Liver (tissue), 3 donors: ENCODE measurements around the gene NFE2L2.

Experiments used
- ATF3 ChIP-seq: IDR thresholded peaks from 2 replicates; pipeline ENCODE4 v1.6.1; 2016; ENCODE audit warnings: antibody characterized with exemption
- EGR1 ChIP-seq, 2 donors: IDR thresholded peaks; 2 replicates each; pipeline ENCODE4 v1.6.1; 2016 to 2018; ENCODE audit warnings: antibody characterized with exemption in 2 of 2, low read depth in 2 of 2
- FOXA1 ChIP-seq: IDR thresholded peaks from 2 replicates; pipeline ENCODE4 v1.6.1; 2016; ENCODE audit warnings: antibody characterized with exemption
- RAD21 ChIP-seq, 2 donors: IDR thresholded peaks; 2 replicates each; pipeline ENCODE4 v1.6.1; 2016; ENCODE audit warnings: antibody characterized with exemption in 2 of 2, mild to moderate bottlenecking in 2 of 2
- YY1 ChIP-seq: IDR thresholded peaks from 2 replicates; pipeline ENCODE4 v1.6.1; 2016; ENCODE audit warnings: antibody characterized with exemption, mild to moderate bottlenecking
- TF ChIP-seq, protein P1 (sequence below): fragments of 150-350 bp; IDR thresholded peaks from 2 replicates; pipeline ENCODE4 v1.5.1; 2017; ENCODE audit warnings: improper control_type of control experiment, low read depth, low read length; ENCODE audit not compliant: missing input control
- TF ChIP-seq, protein P2 (sequence below): IDR thresholded peaks from 2 replicates; pipeline ENCODE4 v1.6.1; 2016; ENCODE audit warnings: antibody characterized with exemption
- donor health status: healthy.
- donor health status: healthy.

- TF ChIP-seq, protein P1, sequence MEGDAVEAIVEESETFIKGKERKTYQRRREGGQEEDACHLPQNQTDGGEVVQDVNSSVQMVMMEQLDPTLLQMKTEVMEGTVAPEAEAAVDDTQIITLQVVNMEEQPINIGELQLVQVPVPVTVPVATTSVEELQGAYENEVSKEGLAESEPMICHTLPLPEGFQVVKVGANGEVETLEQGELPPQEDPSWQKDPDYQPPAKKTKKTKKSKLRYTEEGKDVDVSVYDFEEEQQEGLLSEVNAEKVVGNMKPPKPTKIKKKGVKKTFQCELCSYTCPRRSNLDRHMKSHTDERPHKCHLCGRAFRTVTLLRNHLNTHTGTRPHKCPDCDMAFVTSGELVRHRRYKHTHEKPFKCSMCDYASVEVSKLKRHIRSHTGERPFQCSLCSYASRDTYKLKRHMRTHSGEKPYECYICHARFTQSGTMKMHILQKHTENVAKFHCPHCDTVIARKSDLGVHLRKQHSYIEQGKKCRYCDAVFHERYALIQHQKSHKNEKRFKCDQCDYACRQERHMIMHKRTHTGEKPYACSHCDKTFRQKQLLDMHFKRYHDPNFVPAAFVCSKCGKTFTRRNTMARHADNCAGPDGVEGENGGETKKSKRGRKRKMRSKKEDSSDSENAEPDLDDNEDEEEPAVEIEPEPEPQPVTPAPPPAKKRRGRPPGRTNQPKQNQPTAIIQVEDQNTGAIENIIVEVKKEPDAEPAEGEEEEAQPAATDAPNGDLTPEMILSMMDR = no peak
- TF ChIP-seq RAD21 (IDR thresholded peaks at IDR 0.05) (no peak), ATF3 (no peak), YY1 (no peak), FOXA1 (no peak), EGR1 (IDR thresholded peaks at IDR 0.05; ENCODE audit: low read depth in 2 of 2) (no peak)
- TF ChIP-seq, protein P2, sequence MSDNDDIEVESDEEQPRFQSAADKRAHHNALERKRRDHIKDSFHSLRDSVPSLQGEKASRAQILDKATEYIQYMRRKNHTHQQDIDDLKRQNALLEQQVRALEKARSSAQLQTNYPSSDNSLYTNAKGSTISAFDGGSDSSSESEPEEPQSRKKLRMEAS = no peak
Observed at GRCh38 chr2:177313162-177313781, 48.7 kb upstream of the NFE2L2 start.
